ENCODE data around the gene SLC9A2. TPM values are rescaled to one million over a fixed set of nuclear protein-coding genes. Genes with fewer than 3 reads are reported as not detected.

The SLC9A2 gene
- total and polyA plus RNA-seq, 10 of the 15 experiments (the other 5 are each of a cell fraction or from before 2014, with no cell fraction given), result 0.13 to 1.2 (median 0.79) TPM

- TF ChIP-seq PKNOX1 (IDR thresholded peaks at IDR 0.05) (no peak), NR2C1 (IDR thresholded peaks at IDR 0.05) (no peak), EZH2 (IDR thresholded peaks at IDR 0.05; ENCODE audit: borderline replicate concordance, control insufficient read depth, low read depth, low read length) (no peak), HDAC6 (IDR thresholded peaks at IDR 0.05; ENCODE audit: unreplicated experiment) (no peak), MAX (IDR thresholded peaks at IDR 0.05; ENCODE audit: low read depth, low read length) (no peak), STAT1 (conservative IDR thresholded peaks at IDR 0.05) (no peak)
These were observed 50.0 kb downstream of the SLC9A2 start (continued) for GRCh38 chr2:102669401-102669800.

- no peak for FAIRE-seq
- Histone ChIP-seq H3K9me3 (replicated peaks; ENCODE audit: control insufficient read depth, insufficient read depth, low read length) (no peaks in the 10 kb centered on the region), H3K27ac (ENCODE audit: control insufficient read depth, insufficient read depth) (no peak overlapping the region), H2AFZ (ENCODE audit: control insufficient read depth, low read depth, low read length) (no peak overlapping the region), H3K36me3 (ENCODE audit: control insufficient read depth in 2 of 2, insufficient read depth in 2 of 2, low read length in 1 of 2) (no peaks in the 10 kb centered on the region), H3K27me3 (replicated peaks in 1 of 2; ENCODE audit: control insufficient read depth in 2 of 2, insufficient read depth in 2 of 2, low read length in 1 of 2) (no peaks in the 10 kb centered on the region; a peak in 1 of 4 replicates), H3K9ac (ENCODE audit: control insufficient read depth, insufficient read depth, low read length) (no peak overlapping the region), H3K4me3 (no peak overlapping the region), H4K20me1 (ENCODE audit: control insufficient read depth, insufficient read depth) (no peaks in the 10 kb centered on the region), H3K79me2 (ENCODE audit: control insufficient read depth, insufficient read depth, low read length) (no peaks in the 10 kb centered on the region), H3K4me1 (ENCODE audit: control insufficient read depth, insufficient read depth, low read length) (no peaks in the 10 kb centered on the region), H3K4me2 (ENCODE audit: control insufficient read depth, insufficient read depth) (no peak overlapping the region)
- ChIA-PET RAD21 (ENCODE audit: unreplicated experiment) (no interaction called here), POLR2A (no interaction called here), SMC1A (ENCODE audit: uncharacterized antibody, unreplicated experiment) (no interaction called here), CTCF (no interaction called here)
- TF ChIP-seq FOS (IDR thresholded peaks at IDR 0.05; ENCODE audit: borderline replicate concordance, extremely low read depth, insufficient read length), result no peak
- in situ Hi-C loops (cut with MboI) (no loop called here), intact Hi-C loops (cut with micrococcal nuclease; ENCODE audit: unreplicated experiment) (no loop called here)
- DNase-seq (ENCODE audit: low read depth, low spot score), result no peak
- ATAC-seq, result peak; percentile 45
- no TSS peak for BruUV-seq (replicated peaks)
- 0% methylated on average over 4 of the region's 4 CpGs for WGBS (ENCODE audit: insufficient coverage, insufficient replicate concordance, low lambda C conversion rate, missing lambda C conversion rate)
These were observed 52.9 kb downstream of the SLC9A2 start for GRCh38 chr2:102672107-102672776.

Data from GM12878 (cell line).